T follicular helper cell (primary cell): ENCODE data around the gene NLGN4X.

Source experiments
- DNase-seq: peaks from one replicate; pipeline ENCODE4 v3.0.0-alpha.2; 2020; ENCODE audit warnings: low read depth

Gene NLGN4X

DNA sequence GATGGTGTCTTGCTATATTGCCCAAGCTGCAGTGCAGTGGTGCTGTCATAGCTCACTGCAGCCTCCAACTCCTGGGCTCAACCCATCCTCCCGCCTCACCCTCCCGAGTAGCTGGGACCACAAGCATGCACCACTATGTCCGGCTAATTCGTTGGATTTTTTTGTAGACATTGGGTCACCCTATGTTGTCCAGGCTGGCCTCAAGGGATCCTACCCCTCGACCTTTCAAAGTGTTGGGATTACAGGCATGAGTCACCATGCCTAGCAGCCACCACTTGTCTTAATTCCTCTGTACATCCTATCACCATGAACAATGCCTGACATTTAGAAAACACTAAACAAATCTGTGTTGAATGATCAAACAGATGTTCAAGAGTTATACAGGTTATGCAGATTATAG lies 76.7 kb downstream of the NLGN4X start:
- no peak for DNase-seq

DNA sequence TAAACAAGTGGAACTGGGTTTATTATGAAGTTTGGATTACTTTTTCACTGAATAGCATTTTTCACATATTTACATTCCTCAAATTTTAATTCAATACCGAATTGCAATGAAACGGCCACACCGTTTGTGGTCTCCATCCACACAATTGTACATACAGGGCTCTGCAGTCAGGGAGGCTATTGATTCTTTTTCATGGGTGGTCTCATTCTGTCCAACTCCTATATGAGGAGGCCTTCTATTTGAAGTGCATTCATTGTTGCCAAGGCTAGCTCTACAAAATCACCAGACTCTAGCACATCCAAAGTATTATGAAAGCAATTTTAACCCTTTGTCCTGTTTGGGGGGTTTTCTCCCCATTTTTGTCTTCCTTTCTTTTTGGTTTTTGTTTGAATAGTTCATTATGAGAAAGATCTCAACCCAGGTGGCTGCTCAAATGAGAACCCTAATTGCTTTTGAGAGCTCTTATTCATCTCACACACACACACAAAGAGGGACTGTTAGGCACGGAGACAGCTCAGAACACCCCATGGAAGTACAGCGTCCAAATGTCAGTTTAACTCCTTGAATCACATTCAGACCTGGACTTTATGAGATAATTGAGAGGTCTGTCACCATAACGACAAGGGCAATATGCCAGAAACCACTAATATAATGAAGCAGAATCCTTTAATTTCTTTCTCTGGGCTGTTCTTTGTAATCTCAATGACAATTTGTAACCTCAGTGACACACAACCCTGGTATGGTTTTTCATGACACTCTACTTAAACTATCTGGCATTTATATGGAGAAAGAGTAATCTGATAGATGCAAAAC lies 79.4 kb downstream of the NLGN4X start:
- no peak for DNase-seq

DNA sequence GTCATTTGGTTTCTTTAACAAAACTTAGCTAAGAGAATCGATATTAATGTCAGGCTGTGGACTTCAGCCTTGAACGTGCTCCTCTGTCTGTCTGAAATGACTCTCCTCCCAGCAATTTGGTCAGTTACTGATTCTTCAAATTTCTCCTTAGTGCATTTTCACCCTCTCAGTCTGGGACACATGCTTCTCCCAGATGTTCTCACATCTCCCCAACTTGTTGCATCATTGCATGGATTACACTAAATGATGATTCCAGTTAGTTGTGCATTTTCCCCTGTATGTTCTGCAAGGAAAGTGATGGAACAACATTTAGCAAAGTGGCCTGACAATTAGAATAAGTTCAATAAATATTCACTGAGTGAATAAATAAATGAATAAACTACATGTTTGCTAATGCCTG lies 94.4 kb downstream of the NLGN4X start:
- no peak for DNase-seq

DNA sequence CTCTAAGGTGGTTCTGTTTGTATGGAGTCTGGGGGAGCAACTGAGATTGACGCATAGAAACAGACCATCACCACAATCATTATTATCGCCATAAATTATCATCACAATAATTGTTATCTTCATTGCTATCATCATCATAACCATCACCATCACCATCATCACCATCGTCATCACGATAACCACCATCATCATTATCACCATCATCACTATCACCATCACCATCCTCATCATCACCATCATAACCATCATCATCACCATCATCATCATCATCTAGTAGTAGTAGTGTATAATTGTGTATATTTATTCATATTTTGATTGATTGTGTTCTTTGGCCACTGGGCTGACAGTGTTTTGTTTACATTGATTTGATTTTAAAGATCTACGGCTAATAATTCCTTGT lies 95.7 kb downstream of the NLGN4X start:
- no peak for DNase-seq

DNA sequence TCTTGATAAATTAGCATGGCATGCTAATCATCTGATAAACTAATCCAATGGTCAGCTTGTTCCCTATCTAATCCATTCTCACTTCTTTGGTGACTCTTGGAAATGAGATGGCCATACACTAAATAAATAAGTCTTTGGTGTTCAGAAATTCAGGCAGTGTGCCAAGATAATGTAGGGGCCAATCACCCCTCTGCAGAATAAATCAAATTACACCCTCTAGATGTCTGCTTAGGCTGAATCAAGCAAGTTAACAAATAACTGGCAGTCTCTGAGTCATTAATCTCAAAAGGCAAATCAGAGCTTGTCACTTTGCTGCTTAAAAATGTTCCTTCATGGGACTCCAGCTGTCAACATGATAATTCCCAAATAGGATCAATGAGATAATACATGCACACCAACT lies 97.4 kb downstream of the NLGN4X start:
- DNase-seq = no peak

DNA sequence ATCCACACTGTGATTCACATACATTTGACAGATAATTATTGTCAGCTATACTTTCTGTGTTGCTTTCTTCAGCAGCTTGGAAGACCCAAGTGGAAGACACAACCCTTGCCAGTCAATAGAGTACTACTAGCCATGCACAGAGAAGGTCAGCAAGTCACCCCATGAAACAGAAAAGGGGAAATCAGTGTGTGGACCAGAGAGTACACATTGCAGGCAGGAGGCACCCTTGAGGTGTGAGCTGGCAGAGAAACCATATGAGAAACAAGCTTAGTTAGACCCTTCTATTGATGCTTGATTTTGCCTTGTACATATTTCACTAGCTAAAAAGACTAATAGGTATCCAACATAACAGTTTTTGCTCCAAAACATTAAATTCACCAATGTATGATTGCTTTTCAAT lies 99.5 kb downstream of the NLGN4X start:
- DNase-seq = no peak

DNA sequence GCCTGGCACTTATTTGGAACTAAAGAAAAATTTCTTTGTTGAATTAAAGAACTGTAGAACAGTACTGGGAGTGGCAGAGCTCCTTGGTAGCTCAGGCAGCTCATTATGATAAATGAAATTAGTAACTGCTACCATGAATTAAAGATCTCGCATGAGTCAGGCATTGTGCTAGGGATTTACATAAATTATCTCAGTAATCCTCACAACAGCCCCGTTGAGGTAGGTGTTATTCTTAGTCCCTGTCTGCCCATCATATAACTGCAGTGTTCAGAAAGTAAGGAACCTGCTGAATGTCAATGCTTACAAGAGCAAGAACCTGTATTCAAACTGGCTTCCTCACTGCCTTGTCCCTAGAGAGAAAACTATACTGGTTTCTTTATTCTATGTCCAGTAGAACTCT lies 108.3 kb downstream of the NLGN4X start:
- no peak for DNase-seq

GRCh38 chrX:6095469-6095868 lies 133.2 kb downstream of the NLGN4X start:
- no peak for DNase-seq

DNA sequence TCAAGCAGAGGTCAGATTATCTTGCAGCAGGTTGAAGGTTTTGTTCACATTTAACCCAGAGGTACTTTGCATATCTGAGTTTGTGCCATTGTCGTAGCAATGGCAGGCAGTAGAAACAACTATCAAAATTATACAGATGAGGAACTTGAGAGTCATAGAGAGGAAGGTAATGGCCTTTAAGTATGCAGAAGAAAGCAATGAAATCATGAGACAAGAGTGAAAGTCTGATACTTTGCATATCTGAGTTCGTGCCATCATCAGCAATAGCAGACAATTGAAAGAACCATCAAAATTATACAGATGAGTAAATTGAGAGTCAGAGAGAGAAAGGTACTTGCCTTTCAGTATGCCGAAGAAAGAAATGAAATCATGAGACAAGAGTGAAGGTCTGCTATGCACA lies 154.1 kb downstream of the NLGN4X start:
- DNase-seq = no peak

GRCh38 chrX:6071731-6072130 lies 156.9 kb downstream of the NLGN4X start:
- DNase-seq = no peak

DNA sequence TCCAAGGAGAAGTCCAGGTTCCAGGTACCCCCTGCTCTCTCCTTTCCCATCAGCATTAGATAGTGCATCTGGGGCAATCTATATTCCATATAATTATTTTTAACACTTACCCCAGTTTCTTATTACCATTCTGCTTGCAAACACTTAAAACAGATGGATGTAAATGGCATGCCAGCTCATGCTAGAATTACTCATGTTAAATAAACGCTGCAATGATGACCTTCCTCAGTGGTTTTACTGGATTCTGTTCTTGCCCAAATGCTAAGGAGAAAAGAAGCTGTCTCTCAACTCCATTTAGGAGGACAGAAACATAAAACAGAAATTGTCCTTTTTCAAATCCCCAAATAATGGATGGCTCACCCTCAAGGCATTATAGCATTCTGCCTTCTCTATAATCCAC lies 161.1 kb downstream of the NLGN4X start:
- no peak for DNase-seq

- no peak for DNase-seq
Measured at GRCh38 chrX:6053141-6053540, 175.5 kb downstream of the NLGN4X start.

DNA sequence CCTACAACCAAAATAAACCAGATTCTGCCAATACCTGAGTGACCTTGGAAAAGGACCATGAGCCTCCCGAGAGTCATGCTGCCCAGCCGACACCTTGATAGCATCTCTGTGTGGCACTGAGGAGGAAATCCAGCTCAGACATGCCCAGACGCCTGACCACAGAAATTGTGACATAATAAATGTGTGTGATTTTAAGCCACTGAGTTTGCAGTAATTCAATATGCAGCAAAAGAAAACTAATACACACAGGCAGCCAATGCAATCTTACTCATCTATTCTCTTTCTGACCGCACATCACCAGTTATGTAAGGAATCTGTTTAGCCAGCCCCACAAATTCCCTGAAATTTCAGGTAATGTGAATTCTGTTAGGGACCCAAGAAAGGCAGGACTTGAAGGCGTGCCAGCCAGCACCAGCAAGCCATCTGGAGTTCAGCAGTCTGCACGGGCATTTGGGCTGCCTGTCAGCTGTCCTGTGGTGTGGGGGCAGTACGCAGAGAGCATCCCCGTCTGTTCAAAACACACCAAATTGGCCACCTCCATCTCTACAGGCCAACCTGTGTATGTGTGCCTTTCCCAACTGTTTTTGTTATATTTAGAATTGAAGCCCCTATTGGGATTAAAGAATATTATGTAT lies 176.4 kb downstream of the NLGN4X start:
- DNase-seq = no peak

- DNase-seq = no peak
Measured at GRCh38 chrX:6049132-6049531, 179.5 kb downstream of the NLGN4X start.

GRCh38 chrX:6041630-6042029 lies 187.0 kb downstream of the NLGN4X start:
- no peak for DNase-seq

DNA sequence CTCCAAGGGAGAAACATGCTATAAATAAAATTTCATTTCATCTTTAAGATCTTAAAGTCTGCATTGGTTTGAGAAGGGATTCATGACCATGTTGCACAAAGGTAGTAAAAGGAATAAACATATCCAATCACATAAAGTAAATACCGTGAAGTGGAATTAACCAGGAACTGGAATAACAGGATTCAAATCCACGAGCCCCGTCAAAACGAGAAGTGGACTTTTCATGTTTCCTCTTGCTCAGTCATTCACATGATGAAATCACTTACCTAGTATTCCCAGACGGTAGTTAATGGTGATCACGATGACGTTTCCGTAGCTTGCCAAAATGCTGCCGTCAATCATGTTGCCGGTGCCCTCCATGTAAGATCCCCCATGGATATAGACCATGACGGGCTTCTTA lies 199.7 kb downstream of the NLGN4X start:
- no peak for DNase-seq

DNA sequence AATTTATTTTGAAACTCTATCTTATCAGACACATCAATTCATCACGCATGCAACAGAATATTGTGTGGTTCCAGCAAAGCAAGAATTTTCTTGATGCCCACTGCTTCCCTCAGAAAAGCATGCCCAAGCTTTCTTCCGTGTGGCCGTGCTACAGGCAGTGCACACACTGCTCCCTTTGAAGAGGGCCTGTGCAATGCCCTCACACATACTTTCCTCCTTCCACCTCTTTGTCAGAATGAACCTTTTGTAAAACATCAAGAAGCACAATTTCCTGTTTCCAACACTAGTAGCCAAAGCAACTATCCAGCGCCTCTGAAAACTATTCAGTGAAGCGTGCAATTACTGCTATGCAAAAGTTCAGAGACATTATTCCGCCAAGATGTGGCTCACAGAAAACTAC lies 201.7 kb downstream of the NLGN4X start:
- no peak for DNase-seq

DNA sequence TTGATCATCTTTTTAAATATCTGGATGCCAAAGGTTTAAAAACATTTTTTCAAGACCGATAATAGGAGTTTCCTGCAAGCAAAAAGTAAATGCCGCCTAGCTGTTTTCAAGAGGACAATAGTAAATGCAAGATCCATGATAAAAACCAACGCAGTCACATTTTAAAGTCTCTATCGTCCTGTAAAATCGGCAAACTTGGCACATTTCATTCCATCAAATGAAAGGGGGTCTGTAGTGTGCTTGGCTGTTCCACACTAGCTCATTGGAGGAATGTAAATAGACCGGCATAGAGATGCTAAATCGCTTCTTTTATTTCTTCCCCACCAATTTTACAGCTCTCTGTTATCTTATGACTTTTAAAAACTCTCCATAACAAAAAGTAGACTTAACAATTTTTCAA lies 202.2 kb downstream of the NLGN4X start:
- DNase-seq = no peak

GRCh38 chrX:6024204-6024603 lies 204.5 kb downstream of the NLGN4X start:
- no peak for DNase-seq

DNA sequence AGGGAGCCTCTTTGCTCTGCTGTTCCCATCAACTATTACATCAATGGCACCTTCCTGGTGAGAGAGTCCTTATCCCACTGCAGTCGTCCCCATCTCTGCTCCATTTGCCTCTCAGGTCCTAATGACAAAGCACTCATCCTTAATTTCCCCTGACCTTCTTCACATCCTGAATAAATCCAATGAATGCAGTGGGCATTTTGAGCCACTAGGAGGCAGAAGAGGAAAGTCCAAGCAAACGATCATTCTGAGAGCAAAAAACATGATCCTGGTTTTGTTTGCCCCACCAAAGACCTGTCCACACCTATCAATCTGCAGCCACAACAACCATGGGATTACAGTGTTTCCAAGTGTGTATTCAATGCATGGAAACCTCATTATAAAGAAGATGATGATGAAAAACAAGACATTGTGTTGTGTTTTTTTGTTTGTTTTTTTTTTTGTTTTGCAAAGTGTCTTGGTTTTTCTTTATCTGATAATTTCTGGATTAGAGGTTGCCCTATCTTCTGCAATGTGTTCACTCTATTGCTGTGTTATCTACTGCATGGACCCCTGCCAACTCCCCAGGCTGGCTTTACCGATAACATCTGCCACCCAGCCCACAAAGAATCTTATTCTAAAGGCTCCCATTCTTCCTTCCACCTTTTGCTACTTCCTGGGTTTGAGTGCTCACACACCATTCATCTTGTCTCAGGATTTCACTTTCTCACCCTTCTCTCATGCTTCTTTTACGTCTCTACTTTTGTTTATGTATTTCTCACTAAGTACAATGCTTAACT lies 207.2 kb downstream of the NLGN4X start:
- DNase-seq = no peak

DNA sequence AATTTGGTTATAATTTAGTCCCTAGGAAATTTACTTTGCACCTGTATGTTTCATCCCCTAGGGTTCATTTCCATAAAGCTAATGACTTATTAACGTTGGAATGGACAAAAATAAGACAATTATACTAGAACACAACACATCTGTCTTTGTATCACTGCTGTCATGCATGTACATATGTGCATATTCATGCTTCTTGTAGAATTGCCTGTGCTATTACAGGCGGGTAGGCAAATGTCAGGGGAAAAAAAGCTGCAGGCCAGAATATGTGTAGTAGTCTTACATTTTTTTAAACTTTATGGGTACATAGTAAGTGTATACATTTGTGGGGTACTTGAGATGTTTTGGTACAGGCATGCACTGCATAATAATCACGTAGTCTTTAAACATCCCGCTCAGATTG lies 209.6 kb downstream of the NLGN4X start:
- no peak for DNase-seq

- DNase-seq = no peak
Measured at GRCh38 chrX:6015423-6015822, 213.2 kb downstream of the NLGN4X start.

GRCh38 chrX:6012357-6012756 lies 216.3 kb downstream of the NLGN4X start:
- DNase-seq = no peak
